Fibroblast of peridontal ligament (primary cell): ENCODE results near the gene RPL28.

Source experiments
- DNase-seq: peaks from one replicate; pipeline ENCODE4 v3.0.0-alpha.2; 2010; ENCODE audit errors: extremely low read depth

Gene RPL28

GRCh38 chr19:55451163-55451964, 65.6 kb downstream of the RPL28 start:
- no peak for DNase-seq

GRCh38 chr19:55451965-55452748, 66.4 kb downstream of the RPL28 start:
- no peak for DNase-seq
